Posterior vena cava (tissue), 2 donors: ENCODE data around the gene CBX5. TPM values are rescaled to one million over a fixed set of nuclear protein-coding genes. Genes with fewer than 3 reads are reported as not detected.
A peak's percentile ranks its signal among the peaks of the same experiment; 100 is the strongest.
"Not testable (repeated sequence)": the region's sequence is repeated elsewhere in the genome, so short reads cannot be mapped to it uniquely, and the experiment has no call there.

ENCODE experiments used
- DNase-seq: peaks from one replicate; pipeline ENCODE4 v3.0.0-alpha.2; 2020; ENCODE audit warnings: low spot score
- intact Hi-C, 2 donors: fragments of 100-400 bp; cut with DNase I; formaldehyde crosslinking; loops; one replicate each; pipeline versions ENCODE4 v1.14.1 to v1.14.2; 2022 to 2023
- total RNA-seq, 2 donors: library from RNA; stranded (reverse); fragmentation: NEBNext Ultra II Directional; extraction: Animal tissue kit (Norgen Biotek cat#: 25700); gene quantifications; one replicate each; pipeline ENCODE4 v1.2.1, GENCODE V29; 2021
- donor health status: DM: yes; HTN: yes; CAD: no.
- donor health status: DM: yes; HTN: yes; CAD: no.

Gene CBX5
- total RNA-seq, 2 donors from 2014 or later = 46.2 to 56.2 TPM

GRCh38 chr12:54296393-54297099, 16.6 kb upstream of the CBX5 start:
- DNase-seq = no peak
- intact Hi-C loops = loop anchor here in 1 of 2 donors (10.0 kb wide), 1 partner anchor 68 kb away; the partner anchor contains the start of gene GPR84

GRCh38 chr12:54294953-54295566, 15.1 kb upstream of the CBX5 start:
- no peak for DNase-seq
- intact Hi-C loops = loop anchor here in 1 of 2 donors (10.0 kb wide), 1 partner anchor 70 kb away; the partner anchor contains the start of gene GPR84

GRCh38 chr12:54294152-54294952, 14.4 kb upstream of the CBX5 start:
- peak; percentile 85 for DNase-seq
- intact Hi-C loops = loop anchor here in 1 of 2 donors (10.0 kb wide), 1 partner anchor 70 kb away; the partner anchor contains the start of gene GPR84

GRCh38 chr12:54292931-54293241, 13.0 kb upstream of the CBX5 start:
- intact Hi-C loops = loop anchor here in 1 of 2 donors (10.0 kb wide), 1 partner anchor 72 kb away; the partner anchor contains the start of gene GPR84
- no peak for DNase-seq

GRCh38 chr12:54292083-54292930, 12.4 kb upstream of the CBX5 start:
- intact Hi-C loops = loop anchor here in 1 of 2 donors (10.0 kb wide), 1 partner anchor 72 kb away; the partner anchor contains the start of gene GPR84
- DNase-seq = no peak

- intact Hi-C loops = no loop called here
- no peak for DNase-seq
These were observed 7.6 kb upstream of the CBX5 start for GRCh38 chr12:54287261-54288157.

GRCh38 chr12:54286042-54287030, 6.4 kb upstream of the CBX5 start:
- intact Hi-C loops = no loop called here

GRCh38 chr12:54285150-54286041, 5.5 kb upstream of the CBX5 start:
- no peak for DNase-seq

More at GRCh38 chr12:54286042-54287030, 6.4 kb upstream of the CBX5 start:
- no peak for DNase-seq

GRCh38 chr12:54284070-54284780, 4.3 kb upstream of the CBX5 start:
- intact Hi-C loops, DNase-seq: not testable (repeated sequence)

More at GRCh38 chr12:54285150-54286041, 5.5 kb upstream of the CBX5 start:
- intact Hi-C loops = no loop called here

- intact Hi-C loops = loop anchor here in 1 of 2 donors (2.0 kb wide), 1 partner anchor 48 kb away; no protein-coding TSS in a partner anchor
- DNase-seq = no peak
These were observed 3.1 kb upstream of the CBX5 start for GRCh38 chr12:54282949-54283593.

- intact Hi-C loops = loop anchor here in 1 of 2 donors (2.0 kb wide), 1 partner anchor 49 kb away; no protein-coding TSS in a partner anchor
These were observed 1.8 kb upstream of the CBX5 start for GRCh38 chr12:54281694-54282093.

GRCh38 chr12:54281261-54281638, 1.3 kb upstream of the CBX5 start:
- intact Hi-C loops, DNase-seq: not testable (repeated sequence)

More at GRCh38 chr12:54281694-54282093, 1.8 kb upstream of the CBX5 start:
- not testable (repeated sequence) for DNase-seq

- peak; percentile 97 for DNase-seq
- intact Hi-C loops = no loop called here
These were observed 742 bp upstream of the CBX5 start, which contains the start of gene HNRNPA1 for GRCh38 chr12:54280468-54281260. TSS of gene HNRNPA1 (plus strand) at chr12:54280726. CDS start at chr12:54280808, 82 bp downstream.

GRCh38 chr12:54279227-54279631, 693 bp downstream of the CBX5 start:
- intact Hi-C loops = no loop called here
- DNase-seq = no peak
